ENCODE measurements around the gene RPE. TPM values are rescaled to one million over a fixed set of nuclear protein-coding genes. Genes with fewer than 3 reads are reported as not detected.

The RPE gene
- total RNA-seq, 5 donors from 2014 or later (not counting 1 experiment from before 2014, with no cell fraction given): 17.9 to 36.7 (median 33.2) TPM

GRCh38 chr2:210028178-210028577 is 25.7 kb downstream of the RPE start:
- Histone ChIP-seq H3K4me1 (ENCODE audit: control insufficient read depth in 1 of 2, extremely low read depth in 1 of 2, insufficient read depth in 2 of 2, low read length in 2 of 2) (no peaks in the 10 kb centered on the region), H3K36me3 (ENCODE audit: control insufficient read depth in 2 of 2, extremely low read depth in 1 of 2, insufficient read depth in 1 of 2, low read length in 1 of 2) (peaks cover 0 to 10% of the 10 kb centered on the region in 2 donors), H3K27me3 (replicated peaks in 1 of 2; ENCODE audit: control insufficient read depth in 2 of 2, extremely low read depth in 1 of 2, insufficient read depth in 2 of 2, low read length in 1 of 2) (no peaks in the 10 kb centered on the region), H3K4me3 (ENCODE audit: control insufficient read depth in 1 of 2, extremely low read depth in 1 of 2, low read length in 1 of 2) (no peak overlapping the region), H3K27ac (ENCODE audit: low read length) (no peak overlapping the region), H3K9me3 (no peaks in the 10 kb centered on the region)
- ChIA-PET CTCF (no interaction called here), POLR2A (no interaction called here)
- peaks cover 0 to 5% (median 0%) of the 10 kb centered on the region in 3 donors for H3K4me1 Mint-ChIP-seq
- ATAC-seq (replicated peaks in 1 of 4) (no peak), DNase-seq (no peak)
- H3K9me3 Mint-ChIP-seq: no peaks in the 10 kb centered on the region
- WGBS (ENCODE audit: insufficient coverage): 100% methylated on average over 1 of the region's 2 CpGs
- no peak overlapping the region for H3K4me3 Mint-ChIP-seq
- H3K27me3 Mint-ChIP-seq: no peaks in the 10 kb centered on the region
- H3K36me3 Mint-ChIP-seq: peaks cover 24% of the 10 kb centered on the region
- H3K27ac Mint-ChIP-seq: peak overlapping the region in 1 of 2 donors; percentile 24

- DNase-seq (no peak), ATAC-seq (replicated peaks in 1 of 4) (no peak)
- POLR2A ChIA-PET: interaction anchor here in 1 of 2 donors (0.6 kb wide), 1 partner anchor 149 kb away, joined by 5 read pairs; no protein-coding TSS in a partner anchor
- Histone ChIP-seq H3K9me3 (no peaks in the 10 kb centered on the region), H3K4me1 (ENCODE audit: control insufficient read depth in 1 of 2, extremely low read depth in 1 of 2, insufficient read depth in 2 of 2, low read length in 2 of 2) (no peaks in the 10 kb centered on the region), H3K4me3 (ENCODE audit: control insufficient read depth in 1 of 2, extremely low read depth in 1 of 2, low read length in 1 of 2) (no peak overlapping the region), H3K27ac (ENCODE audit: low read length) (no peak overlapping the region), H3K27me3 (replicated peaks in 1 of 2; ENCODE audit: control insufficient read depth in 2 of 2, extremely low read depth in 1 of 2, insufficient read depth in 2 of 2, low read length in 1 of 2) (no peaks in the 10 kb centered on the region), H3K36me3 (ENCODE audit: control insufficient read depth in 2 of 2, extremely low read depth in 1 of 2, insufficient read depth in 1 of 2, low read length in 1 of 2) (no peaks in the 10 kb centered on the region)
- H3K4me3 Mint-ChIP-seq: no peak overlapping the region
- no peaks in the 10 kb centered on the region for H3K27me3 Mint-ChIP-seq
- H3K4me1 Mint-ChIP-seq: peaks cover 0 to 2% (median 0%) of the 10 kb centered on the region in 3 donors
- peaks cover 4% of the 10 kb centered on the region for H3K36me3 Mint-ChIP-seq
- H3K27ac Mint-ChIP-seq: no peak overlapping the region
- no peaks in the 10 kb centered on the region for H3K9me3 Mint-ChIP-seq
- WGBS (ENCODE audit: insufficient coverage): 67% methylated on average over 1 of the region's 2 CpGs
- CTCF ChIA-PET: no interaction called here
Measured at GRCh38 chr2:210034087-210034683, 31.7 kb downstream of the RPE start.

DNA sequence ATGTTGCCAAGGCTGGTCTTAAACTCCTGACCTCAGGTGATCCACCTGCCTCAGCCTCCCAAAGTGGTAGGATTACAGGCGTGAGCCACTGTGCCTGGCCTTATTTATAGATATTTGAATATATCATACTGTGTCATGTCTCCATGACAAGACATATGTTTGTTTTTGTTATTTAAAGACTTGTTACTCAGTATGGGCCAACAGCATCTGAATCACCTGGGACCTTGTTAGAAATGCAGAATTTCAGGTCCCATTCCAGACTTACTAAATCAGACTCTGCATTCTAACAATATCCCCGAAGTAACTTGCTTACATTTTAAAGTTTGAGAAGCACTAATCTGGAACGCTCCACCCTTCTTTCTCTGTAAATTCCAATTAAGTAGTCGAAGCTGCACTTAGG is 33.2 kb downstream of the RPE start:
- ChIA-PET CTCF (no interaction called here), POLR2A (interaction anchor here in 1 of 2 donors (0.6 kb wide), 1 partner anchor 153 kb away, joined by 4 read pairs; no protein-coding TSS in a partner anchor)
- H3K9me3 ChIP-seq: no peaks in the 10 kb centered on the region
- no peaks in the 10 kb centered on the region for H3K27me3 Mint-ChIP-seq
- peaks cover 4% of the 10 kb centered on the region for H3K36me3 Mint-ChIP-seq
- H3K4me1 Mint-ChIP-seq: peaks cover 0 to 2% (median 0%) of the 10 kb centered on the region in 3 donors
- H3K9me3 Mint-ChIP-seq: no peaks in the 10 kb centered on the region
- no peak overlapping the region for H3K27ac ChIP-seq (ENCODE audit: low read length)
- DNase-seq: no peak
- H3K4me3 Mint-ChIP-seq: no peak overlapping the region
- no peak overlapping the region for H3K4me3 ChIP-seq (ENCODE audit: control insufficient read depth in 1 of 2, extremely low read depth in 1 of 2, low read length in 1 of 2)
- H3K27me3 ChIP-seq (replicated peaks in 1 of 2; ENCODE audit: control insufficient read depth in 2 of 2, extremely low read depth in 1 of 2, insufficient read depth in 2 of 2, low read length in 1 of 2): no peaks in the 10 kb centered on the region
- ATAC-seq (replicated peaks in 1 of 4): no peak
- H3K36me3 ChIP-seq (ENCODE audit: control insufficient read depth in 2 of 2, extremely low read depth in 1 of 2, insufficient read depth in 1 of 2, low read length in 1 of 2): no peaks in the 10 kb centered on the region
- H3K27ac Mint-ChIP-seq: no peak overlapping the region
- WGBS (ENCODE audit: insufficient coverage): 100% methylated on average over 3 of the region's 4 CpGs
- H3K4me1 ChIP-seq (ENCODE audit: control insufficient read depth in 1 of 2, extremely low read depth in 1 of 2, insufficient read depth in 2 of 2, low read length in 2 of 2): no peaks in the 10 kb centered on the region

DNA sequence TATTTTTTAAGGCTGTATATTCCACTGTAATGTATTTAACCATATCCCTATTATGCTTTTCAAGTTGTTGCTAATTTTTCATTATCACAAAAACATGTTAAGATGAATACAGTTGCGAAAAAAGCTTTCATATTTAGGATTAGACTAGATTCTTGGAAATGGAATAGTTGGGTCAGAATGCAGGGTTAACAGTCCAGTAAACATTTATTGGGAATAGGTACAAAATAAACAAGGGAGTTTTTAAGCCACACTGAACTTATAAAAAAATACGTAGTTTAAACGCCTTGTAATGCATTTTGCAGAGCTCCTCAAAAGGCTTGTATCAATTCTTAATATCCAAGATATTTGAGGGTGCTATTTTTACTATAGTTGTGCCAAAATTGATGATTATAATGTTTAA is 35.6 kb downstream of the RPE start:
- no peak overlapping the region for H3K4me3 Mint-ChIP-seq
- no peaks in the 10 kb centered on the region for H3K27me3 Mint-ChIP-seq
- H3K36me3 ChIP-seq (ENCODE audit: control insufficient read depth in 2 of 2, extremely low read depth in 1 of 2, insufficient read depth in 1 of 2, low read length in 1 of 2): no peaks in the 10 kb centered on the region
- ChIA-PET CTCF (no interaction called here), POLR2A (no interaction called here)
- H3K9me3 ChIP-seq: no peaks in the 10 kb centered on the region
- H3K27ac ChIP-seq (ENCODE audit: low read length): no peak overlapping the region
- peaks cover 0 to 2% (median 0%) of the 10 kb centered on the region in 3 donors for H3K4me1 Mint-ChIP-seq
- no CpG with 5 or more reads among the region's 3 CpGs for WGBS (ENCODE audit: insufficient coverage)
- H3K4me1 ChIP-seq (ENCODE audit: control insufficient read depth in 1 of 2, extremely low read depth in 1 of 2, insufficient read depth in 2 of 2, low read length in 2 of 2): no peaks in the 10 kb centered on the region
- DNase-seq (no peak), ATAC-seq (replicated peaks in 1 of 4) (no peak)
- H3K27ac Mint-ChIP-seq: no peak overlapping the region
- no peaks in the 10 kb centered on the region for H3K9me3 Mint-ChIP-seq
- H3K36me3 Mint-ChIP-seq: peaks cover 13% of the 10 kb centered on the region
- H3K4me3 ChIP-seq (ENCODE audit: control insufficient read depth in 1 of 2, extremely low read depth in 1 of 2, low read length in 1 of 2): no peak overlapping the region
- no peaks in the 10 kb centered on the region for H3K27me3 ChIP-seq (replicated peaks in 1 of 2; ENCODE audit: control insufficient read depth in 2 of 2, extremely low read depth in 1 of 2, insufficient read depth in 2 of 2, low read length in 1 of 2)

- Mint-ChIP-seq H3K4me1 (no peaks in the 10 kb centered on the region), H3K27me3 (no peaks in the 10 kb centered on the region), H3K9me3 (peaks cover 0 to 8% (median 7%) of the 10 kb centered on the region in 3 donors), H3K4me3 (no peak overlapping the region), H3K27ac (no peak overlapping the region), H3K36me3 (peaks cover 36% of the 10 kb centered on the region)
- 83% methylated on average over 1 of the region's 2 CpGs for WGBS (ENCODE audit: insufficient coverage)
- no peaks in the 10 kb centered on the region for H3K36me3 ChIP-seq (ENCODE audit: control insufficient read depth in 2 of 2, extremely low read depth in 1 of 2, insufficient read depth in 1 of 2, low read length in 1 of 2)
- H3K27ac ChIP-seq (ENCODE audit: low read length): no peak overlapping the region
- H3K4me3 ChIP-seq (ENCODE audit: control insufficient read depth in 1 of 2, extremely low read depth in 1 of 2, low read length in 1 of 2): no peak overlapping the region
- ChIA-PET POLR2A (no interaction called here), CTCF (no interaction called here)
- H3K4me1 ChIP-seq (ENCODE audit: control insufficient read depth in 1 of 2, extremely low read depth in 1 of 2, insufficient read depth in 2 of 2, low read length in 2 of 2): no peaks in the 10 kb centered on the region
- ATAC-seq (replicated peaks in 1 of 4): no peak
- no peaks in the 10 kb centered on the region for H3K9me3 ChIP-seq
- no peaks in the 10 kb centered on the region for H3K27me3 ChIP-seq (replicated peaks in 1 of 2; ENCODE audit: control insufficient read depth in 2 of 2, extremely low read depth in 1 of 2, insufficient read depth in 2 of 2, low read length in 1 of 2)
- DNase-seq: no peak
Measured at GRCh38 chr2:210046851-210047500, 44.5 kb downstream of the RPE start.

GRCh38 chr2:210049831-210050230 is 47.4 kb downstream of the RPE start:
- no peaks in the 10 kb centered on the region for H3K4me1 Mint-ChIP-seq
- no peak overlapping the region for H3K27ac ChIP-seq (ENCODE audit: low read length)
- CTCF ChIA-PET: interaction anchor here in 1 of 2 donors (0.7 kb wide), 1 partner anchor 64 kb away, joined by 3 read pairs; no protein-coding TSS in a partner anchor
- H3K27me3 ChIP-seq (replicated peaks in 1 of 2; ENCODE audit: control insufficient read depth in 2 of 2, extremely low read depth in 1 of 2, insufficient read depth in 2 of 2, low read length in 1 of 2): no peaks in the 10 kb centered on the region
- no peaks in the 10 kb centered on the region for H3K36me3 ChIP-seq (ENCODE audit: control insufficient read depth in 2 of 2, extremely low read depth in 1 of 2, insufficient read depth in 1 of 2, low read length in 1 of 2)
- WGBS (ENCODE audit: insufficient coverage): no CpG with 5 or more reads among the region's 1 CpG
- no peak overlapping the region for H3K27ac Mint-ChIP-seq
- H3K9me3 Mint-ChIP-seq: peaks cover 4 to 17% (median 11%) of the 10 kb centered on the region in 3 donors
- no peaks in the 10 kb centered on the region for H3K27me3 Mint-ChIP-seq
- no peak overlapping the region for H3K4me3 Mint-ChIP-seq
- POLR2A ChIA-PET: no interaction called here
- no peaks in the 10 kb centered on the region for H3K9me3 ChIP-seq
- no peak overlapping the region for H3K4me3 ChIP-seq (ENCODE audit: control insufficient read depth in 1 of 2, extremely low read depth in 1 of 2, low read length in 1 of 2)
- ATAC-seq (replicated peaks in 1 of 4): no peak
- peaks cover 48% of the 10 kb centered on the region for H3K36me3 Mint-ChIP-seq
- DNase-seq: no peak
- no peaks in the 10 kb centered on the region for H3K4me1 ChIP-seq (ENCODE audit: control insufficient read depth in 1 of 2, extremely low read depth in 1 of 2, insufficient read depth in 2 of 2, low read length in 2 of 2)
